OCI-LY7 (cell line): ENCODE results near the gene COL16A1.

Source experiments
- CTCF ChIP-seq: fragments of 200-600 bp; sonication (generic); conservative IDR thresholded peaks from 2 replicates; pipeline ENCODE4 v1.5.1; 2014; ENCODE audit warnings: mild to moderate bottlenecking, antibody characterized with exemption, low read length, moderate library complexity, mixed read lengths
- EZH2phosphoT487 ChIP-seq: fragments of 200-600 bp; sonication (generic); IDR thresholded peaks from 2 replicates; pipeline ENCODE4 v1.6.1; 2018; ENCODE audit warnings: low read depth, borderline replicate concordance, mild to moderate bottlenecking, mixed run types, antibody characterized with exemption, low read length, moderate library complexity, mixed read lengths

DNA sequence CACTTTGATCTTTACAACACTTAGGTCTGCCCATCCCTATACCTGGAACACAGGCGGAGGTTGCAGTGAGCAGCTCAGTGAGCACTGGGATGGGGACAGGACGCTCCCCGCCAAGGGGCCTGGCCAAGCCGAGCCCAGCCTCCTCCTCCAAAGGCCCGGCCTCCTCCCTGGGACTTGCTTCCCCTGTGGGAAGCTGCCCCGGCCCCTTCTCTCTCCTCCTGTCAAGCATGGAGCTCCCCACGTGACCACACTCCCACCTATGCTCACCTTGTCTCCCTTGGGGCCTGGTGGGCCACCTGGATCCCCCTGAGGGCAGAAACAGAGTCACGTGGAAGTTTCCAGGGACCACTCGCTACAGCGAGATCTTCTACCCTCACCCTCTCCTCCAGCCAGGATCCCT, 12.9 kb downstream of the COL16A1 start:
- no peak for TF ChIP-seq CTCF
- no peak for TF ChIP-seq EZH2phosphoT487
